IMR-90 (cell line): Measurements from ENCODE around the gene ANO7. TPM values are rescaled to one million over a fixed set of nuclear protein-coding genes. Genes with fewer than 3 reads are reported as not detected.

ENCODE experiments used
- ATAC-seq: fragments of 200-7000 bp; cut with Tn5 transposase; 2 replicates; pipeline ENCODE4 v1.9.1; 2020; ENCODE audit warnings: low read depth, mild to moderate bottlenecking, moderate library complexity
- BruUV-seq: library from RNA; stranded (reverse); fragments of 400-500 nt; replicated peaks from 2 replicates; lab custom pipeline; 2021; lab: Mats Ljungman, UMichigan
- CTCF ChIA-PET: fragments of 300-600 bp; formaldehyde crosslinking; extraction: SDS; loops from one replicate; lab custom pipeline; 2021; ENCODE audit warnings: antibody characterized with exemption; lab: Yijun Ruan, JAX
- POLR2A ChIA-PET: fragments of 300-600 bp; sonication (Branson Sonifier 250); formaldehyde crosslinking; loops from one replicate; lab custom pipeline; 2022; ENCODE audit warnings: antibody characterized with exemption; ENCODE audit not compliant: unreplicated experiment; lab: Charles Lee
- DNase-seq: peaks from one replicate; pipeline ENCODE4 v3.0.0; 2013
- H2AFZ ChIP-seq: replicated peaks from 2 replicates; pipeline ENCODE3; 2013; ENCODE audit warnings: low read length, mild to moderate bottlenecking; ENCODE audit not compliant: poor library complexity
- H2AK5ac ChIP-seq: 2 replicates; pipeline ENCODE4 v1.6.1; 2013; ENCODE audit warnings: low read depth, low read length, inconsistent platforms
- H2AK9ac ChIP-seq: replicated peaks from 2 replicates; pipeline ENCODE3; 2013; ENCODE audit warnings: mild to moderate bottlenecking, low read depth, low read length, moderate library complexity; ENCODE audit not compliant: poor library complexity
- H2BK120ac ChIP-seq: 2 replicates; pipeline ENCODE4 v1.6.1; 2013; ENCODE audit warnings: low read depth, low read length, inconsistent platforms
- H2BK15ac ChIP-seq: 3 replicates; pipeline ENCODE4 v1.6.1; 2013; ENCODE audit warnings: low read depth, low read length, inconsistent platforms
- H2BK20ac ChIP-seq: 2 replicates; pipeline ENCODE4 v1.6.1; 2013; ENCODE audit warnings: low read depth, mild to moderate bottlenecking, inconsistent platforms, low read length, moderate library complexity
- H2BK5ac ChIP-seq: 2 replicates; pipeline ENCODE4 v1.6.1; 2013; ENCODE audit warnings: mild to moderate bottlenecking, low read depth, low read length, inconsistent platforms; ENCODE audit not compliant: poor library complexity, severe bottlenecking
- H3K14ac ChIP-seq: replicated peaks from 2 replicates; pipeline ENCODE4 v1.6.1; 2013; ENCODE audit warnings: low read depth, low read length, inconsistent platforms
- H3K18ac ChIP-seq: 2 replicates; pipeline ENCODE4 v1.6.1; 2013; ENCODE audit warnings: low read depth, low read length, control low read depth
- H3K23ac ChIP-seq: 2 replicates; pipeline ENCODE4 v1.6.1; 2013; ENCODE audit warnings: low read depth, low read length, inconsistent platforms
- H3K27ac ChIP-seq: 2 replicates; pipeline ENCODE4 v1.5.1; 2013; ENCODE audit warnings: mild to moderate bottlenecking, control low read depth, low read length; ENCODE audit not compliant: insufficient read depth
- H3K27me3 ChIP-seq: 2 replicates; pipeline ENCODE4 v1.6.1; 2013; ENCODE audit warnings: low read length; ENCODE audit not compliant: control insufficient read depth, insufficient read depth
- H3K36me3 ChIP-seq: 2 replicates; pipeline ENCODE4 v1.6.1; 2013; ENCODE audit warnings: low read length, mixed read lengths; ENCODE audit not compliant: control insufficient read depth, insufficient read depth
- H3K4ac ChIP-seq: 2 replicates; pipeline ENCODE4 v1.6.1; 2013; ENCODE audit warnings: low read depth, low read length, inconsistent platforms
- H3K4me1 ChIP-seq: 2 replicates; pipeline ENCODE4 v1.6.1; 2013; ENCODE audit warnings: low read length, mixed read lengths; ENCODE audit not compliant: control insufficient read depth, insufficient read depth
- H3K4me2 ChIP-seq: 2 replicates; pipeline ENCODE4 v1.6.1; 2013; ENCODE audit warnings: low read depth, mild to moderate bottlenecking, control low read depth, low read length, moderate library complexity
- H3K4me3 ChIP-seq: 2 replicates; pipeline ENCODE4 v1.5.1; 2013; ENCODE audit warnings: low read depth, mild to moderate bottlenecking, control low read depth, low read length, moderate library complexity; ENCODE audit not compliant: insufficient read depth
- H3K56ac ChIP-seq: 2 replicates; pipeline ENCODE4 v1.6.1; 2013; ENCODE audit warnings: low read length, inconsistent platforms; ENCODE audit not compliant: insufficient read depth; ENCODE audit errors: extremely low read depth
- H3K79me1 ChIP-seq, 2 experiments: 2 replicates each; pipeline ENCODE4 v1.6.1; 2013; ENCODE audit warnings: low read length in 2 of 2, inconsistent platforms in 1 of 2, low read depth in 1 of 2
- H3K9ac ChIP-seq: 2 replicates; pipeline ENCODE4 v1.6.1; 2013; ENCODE audit warnings: low read depth, low read length, control low read depth
- H3K9me1 ChIP-seq: 2 replicates; pipeline ENCODE4 v1.6.1; 2013; ENCODE audit warnings: low read length, inconsistent platforms; ENCODE audit not compliant: insufficient read depth
- H3K9me3 ChIP-seq: 2 replicates; pipeline ENCODE4 v1.6.1; 2013; ENCODE audit warnings: low read length; ENCODE audit not compliant: control insufficient read depth, insufficient read depth
- H4K20me1 ChIP-seq: 2 replicates; pipeline ENCODE4 v1.6.1; 2013; ENCODE audit warnings: low read length, inconsistent platforms; ENCODE audit not compliant: insufficient read depth
- H4K5ac ChIP-seq: 2 replicates; pipeline ENCODE4 v1.6.1; 2013; ENCODE audit warnings: mild to moderate bottlenecking, low read depth, low read length, control low read depth
- H4K8ac ChIP-seq, 2 experiments: 2 replicates each; pipeline ENCODE4 v1.6.1; 2013; ENCODE audit warnings: low read depth in 2 of 2, low read length in 2 of 2, control low read depth in 1 of 2, inconsistent platforms in 1 of 2
- H4K91ac ChIP-seq: 2 replicates; pipeline ENCODE4 v1.6.1; 2013; ENCODE audit warnings: low read depth, low read length, inconsistent platforms; ENCODE audit not compliant: insufficient read depth
- CEBPB ChIP-seq: IDR thresholded peaks from 2 replicates; pipeline ENCODE4 v1.6.1; 2012; ENCODE audit warnings: low read depth, low read length, improper control_type of control experiment
- CHD1 ChIP-seq: IDR thresholded peaks from 2 replicates; pipeline ENCODE4 v1.6.1; 2012; ENCODE audit warnings: low read depth, low read length, improper control_type of control experiment
- MAFK ChIP-seq: IDR thresholded peaks from 2 replicates; pipeline ENCODE4 v1.6.1; 2012; ENCODE audit warnings: low read depth, low read length, improper control_type of control experiment
- MXI1 ChIP-seq: IDR thresholded peaks from 2 replicates; pipeline ENCODE4 v1.6.1; 2012; ENCODE audit warnings: low read depth, mild to moderate bottlenecking, low read length, moderate library complexity, borderline replicate concordance
- NFE2L2 ChIP-seq: fragments of 150-350 bp; IDR thresholded peaks from 2 replicates; pipeline ENCODE4 v1.6.1; 2016; ENCODE audit warnings: low read depth, mild to moderate bottlenecking, low read length
- POLR2A ChIP-seq: IDR thresholded peaks from 2 replicates; pipeline ENCODE4 v1.6.1; 2012; ENCODE audit warnings: mild to moderate bottlenecking, low read depth, low read length
- WGBS, 2 experiments: methylation state at CpG; one replicate each; pipeline versions ENCODE4 v1.1.5 to v1.1.7; 2013; ENCODE audit warnings: missing lambda C conversion rate in 2 of 2; ENCODE audit not compliant: insufficient read length in 1 of 2; ENCODE audit errors: extremely low coverage in 2 of 2; 5-methylcytosine and 5-hydroxymethylcytosine counted together
- dilution Hi-C: fragments of 300-500 bp; cut with HindIII; formaldehyde crosslinking; loops from one replicate; pipeline ENCODE4 v1.14.3; 2018; ENCODE audit warnings: low sequenced_read_pairs; ENCODE audit not compliant: unreplicated experiment
- in situ Hi-C: fragments of 300-500 bp; cut with MboI; formaldehyde crosslinking; loops from 3 replicates; pipeline ENCODE4 v1.14.3; 2019; ENCODE audit warnings: low sequenced_read_pairs, inconsistent platforms, mixed read lengths
- intact Hi-C: fragments of 100-400 bp; cut with micrococcal nuclease; formaldehyde crosslinking; loops from 2 replicates; pipeline ENCODE4 v1.10.0; 2022
- polyA plus RNA-seq, 3 experiments: library from polyadenylated mRNA; depleted of rRNA; stranded (reverse); fragments of >200 nt; gene quantifications; 2 replicates each; pipeline ENCODE4 v1.2.3, GENCODE V29; 2012; ENCODE audit warnings: low replicate concordance in 1 of 3
- total RNA-seq: library from RNA; depleted of rRNA; stranded (reverse); fragments of >200 nt; gene quantifications from 2 replicates; pipeline ENCODE4 v1.2.3, GENCODE V29; 2012
- TF ChIP-seq, protein P1 (sequence below): fragments of 150-350 bp; IDR thresholded peaks from 2 replicates; pipeline ENCODE4 v1.6.1; 2016; ENCODE audit warnings: low read depth, mild to moderate bottlenecking, low read length, moderate library complexity, borderline replicate concordance

Gene ANO7
- total and polyA plus RNA-seq, 2 of the 4 experiments (the other 2 are of a cell fraction) = 0.36 to 3.4 TPM

DNA sequence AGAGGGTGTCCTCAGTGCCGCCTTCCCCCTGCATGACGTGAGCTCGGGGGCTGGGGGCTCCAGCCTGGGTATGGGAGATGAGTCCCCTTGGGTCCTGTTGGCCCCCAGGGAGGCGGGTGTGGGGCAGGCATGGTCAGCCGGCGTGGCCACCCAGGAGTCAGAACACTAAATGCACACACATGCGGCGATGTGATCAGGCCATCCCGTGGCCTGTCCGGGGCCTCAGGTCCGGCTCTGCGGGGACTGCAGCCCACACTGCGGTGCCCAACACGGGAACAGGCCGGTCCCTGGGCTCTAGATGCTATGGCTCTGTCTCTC is 13.8 kb downstream of the ANO7 start (continued):
- TF ChIP-seq MAFK = no peak
- TF ChIP-seq, protein P1, sequence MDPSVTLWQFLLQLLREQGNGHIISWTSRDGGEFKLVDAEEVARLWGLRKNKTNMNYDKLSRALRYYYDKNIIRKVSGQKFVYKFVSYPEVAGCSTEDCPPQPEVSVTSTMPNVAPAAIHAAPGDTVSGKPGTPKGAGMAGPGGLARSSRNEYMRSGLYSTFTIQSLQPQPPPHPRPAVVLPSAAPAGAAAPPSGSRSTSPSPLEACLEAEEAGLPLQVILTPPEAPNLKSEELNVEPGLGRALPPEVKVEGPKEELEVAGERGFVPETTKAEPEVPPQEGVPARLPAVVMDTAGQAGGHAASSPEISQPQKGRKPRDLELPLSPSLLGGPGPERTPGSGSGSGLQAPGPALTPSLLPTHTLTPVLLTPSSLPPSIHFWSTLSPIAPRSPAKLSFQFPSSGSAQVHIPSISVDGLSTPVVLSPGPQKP = no peak
- no peak for TF ChIP-seq CEBPB
- no peak for TF ChIP-seq MXI1

DNA sequence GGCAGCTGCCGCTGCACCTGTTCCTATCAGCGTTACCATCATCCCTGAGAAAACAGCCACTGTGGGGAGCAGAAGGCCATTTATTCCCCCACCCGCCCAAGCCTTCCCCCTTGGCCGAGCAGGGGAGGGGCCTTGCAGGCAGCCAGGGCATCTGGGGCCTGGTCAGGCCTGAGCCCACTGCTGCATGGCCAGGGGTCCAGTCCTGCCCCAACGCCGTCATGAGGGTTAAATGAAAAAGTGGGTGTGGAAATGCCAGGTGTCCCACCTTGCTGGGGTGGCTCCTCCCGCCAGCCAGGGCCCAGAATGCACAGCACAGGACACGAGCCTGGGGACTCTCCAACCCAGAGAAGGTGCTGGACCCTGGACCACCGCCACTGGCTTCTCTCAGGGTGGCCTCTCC is 14.2 kb downstream of the ANO7 start:
- Histone ChIP-seq H3K36me3 (no peaks in the 10 kb centered on the region), H2BK120ac (no peak overlapping the region), H2BK15ac (no peak overlapping the region), H3K23ac (no peak overlapping the region), H3K18ac (no peak overlapping the region), H3K14ac (no peak overlapping the region), H3K4me3 (no peak overlapping the region), H3K4ac (no peak overlapping the region), H2BK20ac (no peak overlapping the region), H3K4me2 (no peak overlapping the region), H3K79me1 (no peaks in the 10 kb centered on the region), H2AK9ac (no peak overlapping the region), H2BK5ac (no peak overlapping the region), H3K56ac (no peak overlapping the region), H4K5ac (no peak overlapping the region), H2AK5ac (no peak overlapping the region), H4K91ac (no peak overlapping the region), H4K20me1 (no peaks in the 10 kb centered on the region), H3K9me1 (no peaks in the 10 kb centered on the region), H3K27ac (no peak overlapping the region), H3K9ac (no peak overlapping the region), H2AFZ (no peak overlapping the region), H3K9me3 (no peaks in the 10 kb centered on the region), H3K27me3 (peaks cover 8% of the 10 kb centered on the region), H4K8ac (no peak overlapping the region), H3K4me1 (no peaks in the 10 kb centered on the region)
- in situ Hi-C loops (no loop called here), intact Hi-C loops (no loop called here), dilution Hi-C loops (no loop called here)
- ATAC-seq = no peak
- POLR2A ChIA-PET = no interaction called here
- 68% methylated on average over 3 of the region's 9 CpGs; no CpG with 5 or more reads in 1 of the 2 experiments for WGBS, 2 experiments
- no TSS peak for BruUV-seq
- no peak for DNase-seq
- CTCF ChIA-PET = no interaction called here
- no peak for TF ChIP-seq CHD1
- no peak for TF ChIP-seq NFE2L2
- no peak for TF ChIP-seq MAFK
- no peak for TF ChIP-seq POLR2A
